ENCODE results near the gene POLR2M.

The POLR2M gene

DNA sequence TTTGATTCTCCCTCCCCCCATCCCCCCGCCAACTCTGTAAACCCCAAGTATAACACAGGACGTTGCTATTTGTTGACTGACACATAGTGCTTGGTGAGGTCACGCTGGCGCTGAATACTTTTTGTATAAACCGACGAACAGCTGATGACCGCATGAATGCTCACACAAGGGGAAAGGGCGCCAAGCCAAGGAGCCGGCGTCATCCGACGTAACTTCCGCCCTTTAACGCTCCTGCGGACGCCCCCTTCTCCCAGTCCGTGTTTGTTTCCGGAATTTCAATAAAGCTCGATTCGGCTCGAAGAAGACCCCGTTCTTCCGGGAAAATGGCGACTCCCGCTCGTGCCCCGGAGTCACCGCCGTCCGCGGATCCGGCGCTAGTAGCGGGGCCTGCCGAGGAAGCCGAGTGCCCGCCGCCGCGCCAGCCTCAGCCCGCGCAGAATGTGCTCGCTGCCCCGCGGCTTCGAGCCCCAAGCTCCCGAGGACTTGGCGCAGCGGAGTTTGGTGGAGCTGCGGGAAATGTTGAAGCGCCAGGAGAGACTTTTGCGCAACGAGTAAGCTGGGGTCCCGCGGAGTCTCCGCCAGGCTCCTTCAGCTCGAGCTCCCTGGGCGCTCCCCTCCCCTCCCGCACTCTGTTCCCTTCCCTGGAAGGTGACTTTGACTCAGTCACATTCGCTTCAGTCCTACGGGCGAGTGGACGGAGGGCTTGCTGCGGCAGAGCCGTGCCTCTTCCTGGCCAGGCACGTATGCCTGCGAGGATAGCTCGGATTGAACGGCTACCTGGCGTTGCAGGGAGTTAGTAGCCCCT lies at the start of gene POLR2M:
TSS of gene POLR2M (plus strand) at position 310 of the 805 bp plus-strand sequence. CDS start at position 439, 129 bp downstream.
- peak within 1 kb of the TSS; percentile 88 for H3K27ac ChIP-seq (ENCODE audit: low read depth, low read length)
- peaks cover 11% of the 10 kb centered on the region for H3K4me1 ChIP-seq (ENCODE audit: control insufficient read depth, insufficient read depth, low read length)

GRCh38 chr15:57657619-57658018 lies 48.9 kb upstream of the POLR2M start:
- Histone ChIP-seq H3K4me1 (ENCODE audit: control insufficient read depth, insufficient read depth, low read length) (no peaks in the 10 kb centered on the region), H3K4me3 (ENCODE audit: low read depth, low read length) (no peak overlapping the region), H3K27me3 (ENCODE audit: control insufficient read depth, insufficient read depth, low read length) (no peaks in the 10 kb centered on the region), H3K9ac (ENCODE audit: low read length) (no peak overlapping the region), H3K27ac (ENCODE audit: low read depth, low read length) (no peak overlapping the region), H3K9me3 (ENCODE audit: control insufficient read depth, insufficient read depth, low read depth, low read length) (no peaks in the 10 kb centered on the region), H3K36me3 (ENCODE audit: control insufficient read depth, insufficient read depth, low read length) (no peaks in the 10 kb centered on the region)

More for the DNA sequence above, at the start of gene POLR2M:
- Histone ChIP-seq H3K9ac (ENCODE audit: low read length) (peak within 1 kb of the TSS; percentile 98), H3K9me3 (ENCODE audit: control insufficient read depth, insufficient read depth, low read depth, low read length) (0 out of 2 replicates have a peak, but pooled peaks cover 3% of the 10 kb centered on the region), H3K4me3 (ENCODE audit: low read depth, low read length) (peak within 1 kb of the TSS; percentile 98), H3K36me3 (ENCODE audit: control insufficient read depth, insufficient read depth, low read length) (peaks cover 28% of the 10 kb centered on the region), H3K27me3 (ENCODE audit: control insufficient read depth, insufficient read depth, low read length) (peaks cover 25% of the 10 kb centered on the region)

- H3K36me3 ChIP-seq (ENCODE audit: control insufficient read depth, insufficient read depth, low read length), result no peaks in the 10 kb centered on the region
- no peak overlapping the region for H3K9ac ChIP-seq (ENCODE audit: low read length)
- no peaks in the 10 kb centered on the region for H3K27me3 ChIP-seq (ENCODE audit: control insufficient read depth, insufficient read depth, low read length)
- no peaks in the 10 kb centered on the region for H3K4me1 ChIP-seq (ENCODE audit: control insufficient read depth, insufficient read depth, low read length)
- no peak overlapping the region for H3K4me3 ChIP-seq (ENCODE audit: low read depth, low read length)
- no peaks in the 10 kb centered on the region for H3K9me3 ChIP-seq (ENCODE audit: control insufficient read depth, insufficient read depth, low read depth, low read length)
- H3K27ac ChIP-seq (ENCODE audit: low read depth, low read length), result no peak overlapping the region
Measured at GRCh38 chr15:57662091-57662744, 44.3 kb upstream of the POLR2M start.

DNA sequence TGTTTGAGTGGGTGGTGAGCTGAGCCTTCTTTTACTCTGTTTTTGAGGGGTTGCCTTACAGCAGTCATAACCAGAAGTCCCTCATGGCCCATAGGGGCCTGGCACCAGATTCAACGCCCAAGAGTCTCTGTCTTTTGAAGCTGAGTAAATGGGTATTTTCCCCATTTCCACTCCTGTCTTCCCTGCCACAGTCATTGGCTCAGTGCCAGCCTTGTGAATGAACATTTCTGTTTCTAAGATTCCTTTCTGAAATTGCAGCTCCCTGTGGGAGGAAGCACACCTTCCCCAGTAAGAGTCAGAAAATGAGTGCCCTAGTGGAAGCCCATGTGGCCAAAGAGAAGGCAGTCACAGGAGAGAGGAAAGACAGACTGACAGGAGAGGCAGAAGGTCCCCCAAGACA lies 43.7 kb upstream of the POLR2M start:
- no peak overlapping the region for H3K27ac ChIP-seq (ENCODE audit: low read depth, low read length)
- no peaks in the 10 kb centered on the region for H3K27me3 ChIP-seq (ENCODE audit: control insufficient read depth, insufficient read depth, low read length)
- H3K9ac ChIP-seq (ENCODE audit: low read length), result no peak overlapping the region
- H3K36me3 ChIP-seq (ENCODE audit: control insufficient read depth, insufficient read depth, low read length), result no peaks in the 10 kb centered on the region
- H3K9me3 ChIP-seq (ENCODE audit: control insufficient read depth, insufficient read depth, low read depth, low read length), result no peaks in the 10 kb centered on the region
- H3K4me1 ChIP-seq (ENCODE audit: control insufficient read depth, insufficient read depth, low read length), result no peaks in the 10 kb centered on the region
- H3K4me3 ChIP-seq (ENCODE audit: low read depth, low read length), result no peak overlapping the region

DNA sequence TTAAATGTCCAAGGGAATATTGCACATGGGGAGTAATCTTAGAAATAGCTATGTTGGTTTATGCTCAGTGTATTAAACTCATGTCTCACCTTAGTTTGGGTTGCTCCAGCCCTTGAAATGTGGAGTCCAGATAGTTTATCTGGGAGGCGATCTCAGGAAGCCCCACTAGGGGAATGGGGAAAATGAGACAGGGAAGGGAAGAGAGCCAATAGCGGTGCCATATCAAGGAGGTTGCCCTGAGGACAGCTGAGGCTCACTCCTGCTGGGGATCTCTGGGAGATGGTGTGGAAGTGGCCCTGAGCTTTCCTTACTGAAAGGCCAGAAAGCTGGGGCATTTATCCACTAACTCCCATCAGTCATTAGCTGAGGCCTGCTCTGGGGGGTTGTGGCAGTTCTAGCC lies 43.3 kb upstream of the POLR2M start:
- no peaks in the 10 kb centered on the region for H3K36me3 ChIP-seq (ENCODE audit: control insufficient read depth, insufficient read depth, low read length)
- no peaks in the 10 kb centered on the region for H3K4me1 ChIP-seq (ENCODE audit: control insufficient read depth, insufficient read depth, low read length)
- H3K4me3 ChIP-seq (ENCODE audit: low read depth, low read length), result no peak overlapping the region
- H3K27ac ChIP-seq (ENCODE audit: low read depth, low read length), result no peak overlapping the region
- H3K9me3 ChIP-seq (ENCODE audit: control insufficient read depth, insufficient read depth, low read depth, low read length), result no peaks in the 10 kb centered on the region
- no peaks in the 10 kb centered on the region for H3K27me3 ChIP-seq (ENCODE audit: control insufficient read depth, insufficient read depth, low read length)
- no peak overlapping the region for H3K9ac ChIP-seq (ENCODE audit: low read length)

- Histone ChIP-seq H3K36me3 (ENCODE audit: control insufficient read depth, insufficient read depth, low read length) (no peaks in the 10 kb centered on the region), H3K27ac (ENCODE audit: low read depth, low read length) (no peak overlapping the region), H3K27me3 (ENCODE audit: control insufficient read depth, insufficient read depth, low read length) (no peaks in the 10 kb centered on the region), H3K9ac (ENCODE audit: low read length) (no peak overlapping the region), H3K4me3 (ENCODE audit: low read depth, low read length) (no peak overlapping the region), H3K9me3 (ENCODE audit: control insufficient read depth, insufficient read depth, low read depth, low read length) (no peaks in the 10 kb centered on the region), H3K4me1 (ENCODE audit: control insufficient read depth, insufficient read depth, low read length) (no peaks in the 10 kb centered on the region)
Measured at GRCh38 chr15:57665194-57665593, 41.3 kb upstream of the POLR2M start.

DNA sequence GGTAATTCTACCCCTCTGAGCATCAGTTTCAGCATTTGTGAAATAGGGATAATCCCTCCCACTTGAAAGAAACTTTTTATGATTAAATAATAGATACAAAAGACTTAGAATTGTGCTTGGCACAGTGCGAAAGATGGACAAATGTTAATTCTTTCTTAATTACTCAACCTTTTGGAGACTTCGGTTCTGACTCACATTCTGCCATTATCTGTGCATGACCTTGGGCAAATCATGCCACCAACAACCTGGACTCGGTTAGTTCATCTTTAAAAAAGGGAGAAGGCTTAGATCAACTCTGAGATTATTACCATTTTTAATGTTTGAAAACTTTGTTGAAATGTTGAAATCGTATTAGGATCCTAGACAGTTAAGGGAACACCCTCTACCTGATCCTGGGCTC lies 40.6 kb upstream of the POLR2M start:
- H3K36me3 ChIP-seq (ENCODE audit: control insufficient read depth, insufficient read depth, low read length), result no peaks in the 10 kb centered on the region
- no peaks in the 10 kb centered on the region for H3K9me3 ChIP-seq (ENCODE audit: control insufficient read depth, insufficient read depth, low read depth, low read length)
- no peaks in the 10 kb centered on the region for H3K27me3 ChIP-seq (ENCODE audit: control insufficient read depth, insufficient read depth, low read length)
- H3K9ac ChIP-seq (ENCODE audit: low read length), result no peak overlapping the region
- no peaks in the 10 kb centered on the region for H3K4me1 ChIP-seq (ENCODE audit: control insufficient read depth, insufficient read depth, low read length)
- no peak overlapping the region for H3K27ac ChIP-seq (ENCODE audit: low read depth, low read length)
- H3K4me3 ChIP-seq (ENCODE audit: low read depth, low read length), result no peak overlapping the region

DNA sequence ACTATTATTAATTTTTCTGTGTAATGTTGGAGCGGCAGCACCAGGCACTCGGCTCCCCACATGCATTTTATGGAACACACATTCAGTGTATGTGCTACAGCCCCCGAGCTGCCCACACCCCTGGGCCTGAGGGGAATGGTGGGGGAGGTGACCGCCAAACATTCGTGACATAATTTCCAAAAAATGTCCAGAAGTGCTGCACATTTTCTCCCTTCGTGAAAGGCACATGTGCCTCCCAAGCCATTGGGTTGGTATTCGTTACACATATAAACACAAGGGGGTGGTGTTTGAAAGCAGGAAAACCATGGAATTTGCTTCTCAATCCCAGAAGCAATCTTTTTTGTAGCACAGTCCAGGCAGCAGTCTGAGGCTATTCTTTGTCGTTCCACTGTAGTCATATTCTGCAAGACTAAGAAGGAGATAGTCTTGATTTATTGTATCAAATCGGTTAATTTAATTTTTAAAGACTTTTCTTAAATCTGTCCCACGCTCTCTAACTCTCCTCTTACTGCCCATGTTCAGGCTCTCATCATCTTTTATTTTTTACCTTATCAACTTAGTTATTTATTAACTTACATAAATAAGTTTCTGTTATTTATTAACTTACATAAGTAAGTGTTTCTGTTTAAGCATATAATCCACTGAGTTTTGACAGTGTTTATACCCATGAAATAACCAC lies 39.2 kb upstream of the POLR2M start:
- Histone ChIP-seq H3K36me3 (ENCODE audit: control insufficient read depth, insufficient read depth, low read length) (no peaks in the 10 kb centered on the region), H3K27ac (ENCODE audit: low read depth, low read length) (no peak overlapping the region), H3K4me1 (ENCODE audit: control insufficient read depth, insufficient read depth, low read length) (no peaks in the 10 kb centered on the region), H3K9ac (ENCODE audit: low read length) (no peak overlapping the region), H3K27me3 (ENCODE audit: control insufficient read depth, insufficient read depth, low read length) (no peaks in the 10 kb centered on the region), H3K9me3 (ENCODE audit: control insufficient read depth, insufficient read depth, low read depth, low read length) (no peaks in the 10 kb centered on the region), H3K4me3 (ENCODE audit: low read depth, low read length) (no peak overlapping the region)

DNA sequence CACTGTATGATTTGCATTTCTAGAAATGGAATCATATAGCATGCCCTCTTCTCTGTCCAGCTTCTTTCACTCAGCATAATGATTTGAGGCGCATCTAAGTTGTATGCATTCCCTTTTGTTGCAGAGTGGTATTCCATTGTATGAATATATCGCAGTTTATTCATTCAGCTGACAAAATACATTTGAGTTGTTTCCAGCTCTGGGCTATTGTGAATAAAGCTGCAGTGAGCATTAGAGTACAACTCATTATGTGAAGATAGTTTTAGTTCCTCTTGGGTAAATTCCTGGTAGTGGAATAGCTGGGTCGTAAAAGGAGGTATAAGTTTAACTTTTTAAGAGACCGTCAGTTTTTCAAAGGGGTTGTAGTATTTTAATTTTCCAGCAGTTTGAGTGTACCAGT lies 38.5 kb upstream of the POLR2M start:
- no peaks in the 10 kb centered on the region for H3K36me3 ChIP-seq (ENCODE audit: control insufficient read depth, insufficient read depth, low read length)
- no peak overlapping the region for H3K27ac ChIP-seq (ENCODE audit: low read depth, low read length)
- H3K9ac ChIP-seq (ENCODE audit: low read length), result no peak overlapping the region
- H3K4me3 ChIP-seq (ENCODE audit: low read depth, low read length), result no peak overlapping the region
- no peaks in the 10 kb centered on the region for H3K9me3 ChIP-seq (ENCODE audit: control insufficient read depth, insufficient read depth, low read depth, low read length)
- H3K27me3 ChIP-seq (ENCODE audit: control insufficient read depth, insufficient read depth, low read length), result no peaks in the 10 kb centered on the region
- H3K4me1 ChIP-seq (ENCODE audit: control insufficient read depth, insufficient read depth, low read length), result no peaks in the 10 kb centered on the region

DNA sequence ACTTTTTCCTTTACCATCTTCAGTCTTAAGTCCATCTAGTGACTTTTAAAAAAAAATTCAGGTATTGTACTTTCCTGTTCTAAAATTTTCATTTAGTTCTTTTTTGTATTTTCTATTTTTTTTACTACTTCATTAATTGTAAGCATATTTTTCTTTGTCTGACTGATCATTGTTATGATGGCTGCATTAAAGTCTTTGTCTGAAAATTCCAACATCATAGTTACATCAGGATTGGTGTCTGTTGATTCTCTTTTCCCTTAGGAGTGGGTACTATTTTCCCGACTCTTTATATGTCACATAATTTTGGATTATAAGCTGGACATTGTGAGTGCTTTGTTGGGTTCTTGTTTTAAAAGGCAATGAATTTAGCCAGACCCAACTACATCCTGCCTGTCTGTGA lies 34.9 kb upstream of the POLR2M start:
- H3K27me3 ChIP-seq (ENCODE audit: control insufficient read depth, insufficient read depth, low read length), result no peaks in the 10 kb centered on the region
- H3K4me1 ChIP-seq (ENCODE audit: control insufficient read depth, insufficient read depth, low read length), result no peaks in the 10 kb centered on the region
- no peak overlapping the region for H3K4me3 ChIP-seq (ENCODE audit: low read depth, low read length)
- H3K27ac ChIP-seq (ENCODE audit: low read depth, low read length), result no peak overlapping the region
- no peak overlapping the region for H3K9ac ChIP-seq (ENCODE audit: low read length)
- H3K36me3 ChIP-seq (ENCODE audit: control insufficient read depth, insufficient read depth, low read length), result no peaks in the 10 kb centered on the region
- no peaks in the 10 kb centered on the region for H3K9me3 ChIP-seq (ENCODE audit: control insufficient read depth, insufficient read depth, low read depth, low read length)
